Duodenal mucosa (tissue), 2 donors: ENCODE data around the gene ZMYND11.

Source experiments
- H3K27ac ChIP-seq: one replicate; pipeline ENCODE4 v1.7.0; 2013; ENCODE audit warnings: low read depth, low read length
- H3K27me3 ChIP-seq, 2 donors: one replicate each; pipeline ENCODE4 v1.7.0; 2013; ENCODE audit warnings: low read length in 2 of 2, control low read depth in 1 of 2; ENCODE audit not compliant: insufficient read depth in 2 of 2, control insufficient read depth in 1 of 2
- H3K36me3 ChIP-seq, 2 donors: one replicate each; pipeline ENCODE4 v1.7.0; 2013; ENCODE audit warnings: low read length in 2 of 2, control low read depth in 1 of 2; ENCODE audit not compliant: insufficient read depth in 2 of 2, control insufficient read depth in 1 of 2
- H3K4me1 ChIP-seq, 2 donors: one replicate each; pipeline ENCODE4 v1.7.0; 2013; ENCODE audit warnings: low read length in 2 of 2, control low read depth in 1 of 2; ENCODE audit not compliant: insufficient read depth in 2 of 2, control insufficient read depth in 1 of 2
- H3K4me3 ChIP-seq, 2 donors: one replicate each; pipeline ENCODE4 v1.7.0; 2013; ENCODE audit warnings: low read length in 2 of 2, low read depth in 1 of 2
- H3K9ac ChIP-seq, 2 donors: one replicate each; pipeline ENCODE4 v1.7.0; 2013; ENCODE audit warnings: low read length in 2 of 2, low read depth in 1 of 2
- H3K9me3 ChIP-seq, 2 donors: one replicate each; pipeline ENCODE4 v1.7.0; 2013; ENCODE audit warnings: low read length in 2 of 2, control low read depth in 1 of 2; ENCODE audit not compliant: control insufficient read depth in 1 of 2

ZMYND11 gene

DNA sequence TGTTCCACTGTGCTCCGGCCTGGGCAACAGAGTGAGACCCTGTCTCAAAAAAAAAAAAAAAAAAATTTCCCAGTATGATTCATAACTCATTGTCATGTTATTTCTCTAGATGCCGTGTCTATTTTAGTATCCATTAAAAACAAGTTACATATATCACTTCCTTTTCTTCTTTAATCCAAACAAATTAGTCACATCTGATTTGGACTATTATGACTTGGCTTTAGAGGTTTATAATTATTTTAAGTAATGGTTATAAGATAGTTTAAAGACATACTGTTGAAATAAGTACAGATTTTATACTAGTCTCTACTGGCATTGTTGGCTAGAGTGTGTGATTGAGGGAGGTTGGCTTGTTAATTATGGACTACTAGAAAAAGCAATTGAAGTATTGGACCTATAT lies 53.3 kb downstream of the ZMYND11 start:
- Histone ChIP-seq H3K9me3 (peaks cover 2 to 9% of the 10 kb centered on the region in 2 donors), H3K27ac (no peak overlapping the region), H3K4me1 (no peaks in the 10 kb centered on the region), H3K36me3 (peaks cover 6 to 8% of the 10 kb centered on the region in 2 donors), H3K4me3 (no peak overlapping the region), H3K9ac (no peak overlapping the region), H3K27me3 (no peaks in the 10 kb centered on the region)

DNA sequence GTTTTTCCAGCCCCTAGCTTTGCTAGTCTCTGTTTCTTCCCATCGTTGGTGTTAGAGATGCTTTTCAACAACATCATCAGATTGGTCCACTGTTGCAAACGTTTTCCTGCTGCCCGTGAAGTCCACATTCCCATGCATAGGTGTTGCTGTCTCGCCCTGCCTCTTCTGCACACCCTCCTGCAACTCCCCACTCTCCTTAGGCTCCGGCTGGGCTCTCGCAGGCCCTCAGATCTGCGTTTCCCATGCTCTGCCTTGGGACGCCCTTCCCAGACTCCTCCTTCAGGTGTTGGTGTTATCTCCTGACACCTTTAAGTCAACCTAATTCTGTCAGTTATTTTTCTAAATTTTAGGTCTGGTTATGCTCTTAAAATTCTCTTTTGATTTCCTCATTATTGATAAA lies 55.0 kb downstream of the ZMYND11 start:
- Histone ChIP-seq H3K4me3 (no peak overlapping the region), H3K36me3 (peaks cover 6 to 8% of the 10 kb centered on the region in 2 donors), H3K9me3 (no peaks in the 10 kb centered on the region), H3K4me1 (no peaks in the 10 kb centered on the region), H3K27ac (no peak overlapping the region), H3K27me3 (no peaks in the 10 kb centered on the region), H3K9ac (no peak overlapping the region)

DNA sequence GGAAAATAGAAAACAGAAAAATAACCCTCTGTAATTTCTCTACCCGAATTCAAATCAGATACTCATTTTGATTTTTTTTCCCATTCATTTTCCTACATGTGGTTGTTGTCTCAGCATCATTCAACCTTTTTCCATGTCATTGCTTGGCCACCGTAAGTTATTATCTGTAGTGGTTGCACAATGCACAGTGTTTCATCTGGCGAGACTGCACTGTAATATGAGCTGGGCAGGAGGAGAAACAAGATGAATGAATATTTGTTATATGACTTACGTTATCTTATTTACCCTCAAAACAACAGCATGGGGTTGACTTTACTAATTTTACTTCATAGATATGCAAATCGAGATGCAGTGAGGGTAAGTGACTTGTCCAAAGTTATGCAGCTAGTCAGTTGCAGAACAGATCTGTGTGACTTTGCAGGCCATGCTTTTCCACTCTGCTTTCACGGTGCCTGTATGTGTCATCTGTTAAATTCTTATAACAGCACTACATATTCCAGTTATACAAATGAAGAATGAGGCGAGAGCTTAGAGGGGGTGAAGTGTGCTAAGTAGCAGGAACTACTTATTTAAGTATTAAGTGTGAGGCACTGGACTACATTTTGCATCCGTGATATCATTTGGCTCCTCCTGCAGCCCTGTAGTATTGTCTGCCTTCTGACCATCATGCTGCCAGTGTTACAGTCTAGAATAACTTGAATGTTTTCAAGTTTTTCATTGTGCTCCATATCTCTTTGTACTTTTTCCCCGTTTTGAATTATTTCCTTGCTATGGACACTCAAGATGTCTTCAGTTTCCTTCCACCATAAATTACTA lies 56.7 kb downstream of the ZMYND11 start:
- Histone ChIP-seq H3K36me3 (peaks cover 9 to 10% of the 10 kb centered on the region in 2 donors), H3K9me3 (no peaks in the 10 kb centered on the region), H3K4me3 (no peak overlapping the region), H3K4me1 (no peaks in the 10 kb centered on the region), H3K9ac (no peak overlapping the region), H3K27me3 (no peaks in the 10 kb centered on the region), H3K27ac (no peak overlapping the region)

DNA sequence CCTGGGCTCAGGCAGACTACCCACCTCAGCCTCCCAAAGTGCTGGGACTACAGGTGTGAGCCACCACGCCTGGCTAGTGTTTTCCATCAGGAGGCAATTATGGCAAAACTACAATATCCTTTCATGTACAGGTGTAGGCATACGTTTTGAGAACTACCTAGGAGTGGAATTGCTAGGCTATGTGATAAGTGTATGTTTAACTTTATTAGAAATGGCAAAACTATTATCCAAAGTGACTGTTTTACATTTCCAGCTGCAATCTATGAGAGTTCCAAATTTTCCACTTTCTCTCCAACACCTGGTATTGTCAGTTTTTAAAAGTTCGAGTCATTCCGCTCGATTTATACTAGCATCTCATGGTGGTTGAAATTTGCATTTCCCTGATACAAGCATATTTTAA lies 59.0 kb downstream of the ZMYND11 start:
- H3K9ac ChIP-seq = no peak overlapping the region
- no peaks in the 10 kb centered on the region for H3K27me3 ChIP-seq
- no peak overlapping the region for H3K27ac ChIP-seq
- no peaks in the 10 kb centered on the region for H3K4me1 ChIP-seq
- no peak overlapping the region for H3K4me3 ChIP-seq
- peaks cover 10 to 12% of the 10 kb centered on the region in 2 donors for H3K36me3 ChIP-seq
- H3K9me3 ChIP-seq = no peaks in the 10 kb centered on the region

DNA sequence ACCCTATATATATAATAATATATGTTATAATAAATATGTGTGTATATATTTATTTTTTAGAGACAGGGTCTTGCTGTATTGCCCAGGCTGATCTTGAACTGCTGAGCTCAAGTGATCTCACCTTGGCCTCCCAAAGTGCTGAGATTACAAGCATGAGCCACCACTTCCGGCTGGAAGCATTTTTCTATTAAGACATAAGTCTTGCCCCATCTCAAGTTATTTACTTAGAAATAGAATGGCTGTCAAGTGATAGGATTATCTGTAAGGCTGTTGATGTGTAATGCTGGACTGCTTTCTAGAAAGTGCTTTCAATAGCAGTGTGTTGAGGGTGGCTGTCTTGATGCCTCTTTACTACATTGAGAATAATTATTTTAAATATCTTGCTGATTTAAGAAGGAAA lies 65.2 kb downstream of the ZMYND11 start:
- no peaks in the 10 kb centered on the region for H3K4me1 ChIP-seq
- no peak overlapping the region for H3K27ac ChIP-seq
- no peaks in the 10 kb centered on the region for H3K27me3 ChIP-seq
- no peak overlapping the region for H3K4me3 ChIP-seq
- no peaks in the 10 kb centered on the region for H3K9me3 ChIP-seq
- no peak overlapping the region for H3K9ac ChIP-seq
- H3K36me3 ChIP-seq = peaks cover 4% of the 10 kb centered on the region in 2 donors

DNA sequence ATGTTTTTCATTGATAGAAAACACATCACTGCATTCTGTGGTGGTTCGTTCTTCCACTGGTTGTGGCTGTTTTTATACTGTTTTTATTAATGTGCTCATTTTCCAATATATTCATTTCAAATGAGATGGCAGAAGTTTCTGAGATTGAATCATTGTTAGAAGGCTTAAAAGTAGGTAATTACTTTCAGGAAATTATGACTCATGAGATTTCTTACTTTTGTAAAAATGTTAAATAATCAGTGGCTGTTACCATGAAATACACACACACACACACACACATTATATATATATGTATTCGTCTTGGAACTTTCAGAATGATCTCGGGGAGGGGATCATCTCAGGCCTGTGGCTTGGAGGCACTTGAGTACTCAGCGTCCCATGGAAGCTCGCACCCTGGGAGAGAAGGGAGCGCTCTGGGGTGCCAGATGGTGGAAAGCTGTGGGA lies 66.1 kb downstream of the ZMYND11 start:
- Histone ChIP-seq H3K9ac (no peak overlapping the region), H3K4me3 (no peak overlapping the region), H3K4me1 (no peaks in the 10 kb centered on the region), H3K9me3 (no peaks in the 10 kb centered on the region), H3K36me3 (peaks cover 4% of the 10 kb centered on the region in 2 donors), H3K27me3 (no peaks in the 10 kb centered on the region), H3K27ac (no peak overlapping the region)

DNA sequence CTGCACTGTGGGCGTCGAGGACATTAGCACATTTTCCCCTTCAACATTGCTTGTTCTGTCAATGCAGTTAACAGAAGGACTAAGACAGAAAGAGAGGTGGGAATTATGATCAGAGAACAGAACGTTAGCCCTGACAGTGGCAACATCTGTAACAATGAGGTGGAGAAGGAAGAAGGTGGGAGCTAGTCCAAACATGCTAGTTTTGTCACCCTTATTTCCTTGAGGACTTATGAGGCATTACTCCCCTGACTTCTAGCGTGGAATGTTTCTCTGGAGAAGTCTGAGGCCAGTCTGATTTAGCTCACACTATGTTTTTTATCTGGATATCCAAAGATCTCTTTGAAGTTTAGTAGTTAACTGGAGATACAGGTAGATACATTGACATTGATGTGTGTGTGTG lies 73.4 kb downstream of the ZMYND11 start:
- Histone ChIP-seq H3K27ac (no peak overlapping the region), H3K36me3 (peaks cover 4% of the 10 kb centered on the region in 2 donors), H3K4me3 (no peak overlapping the region), H3K9me3 (no peaks in the 10 kb centered on the region), H3K4me1 (no peaks in the 10 kb centered on the region), H3K27me3 (no peaks in the 10 kb centered on the region), H3K9ac (no peak overlapping the region)

DNA sequence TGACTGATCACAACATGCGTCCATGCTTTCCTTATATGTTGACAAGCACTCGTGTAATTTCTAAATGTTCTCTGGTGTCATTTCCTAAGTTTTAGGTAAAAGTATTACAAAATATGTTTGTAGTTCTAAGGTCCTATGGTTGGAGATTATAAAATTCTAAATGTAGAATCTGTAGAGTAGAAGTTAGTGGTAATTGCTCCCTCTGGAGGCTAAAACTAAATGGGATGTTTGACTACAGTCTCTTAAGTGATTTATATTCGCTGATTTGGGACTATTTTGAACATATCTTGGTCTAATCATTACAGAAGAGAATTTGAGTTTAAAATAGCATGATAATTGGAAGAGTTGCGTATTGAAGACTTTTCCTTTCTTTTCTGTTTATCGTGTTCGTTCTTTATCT lies 74.1 kb downstream of the ZMYND11 start:
- Histone ChIP-seq H3K9ac (no peak overlapping the region), H3K27ac (no peak overlapping the region), H3K9me3 (no peaks in the 10 kb centered on the region), H3K27me3 (no peaks in the 10 kb centered on the region), H3K36me3 (peaks cover 4% of the 10 kb centered on the region in 2 donors), H3K4me1 (no peaks in the 10 kb centered on the region), H3K4me3 (no peak overlapping the region)

DNA sequence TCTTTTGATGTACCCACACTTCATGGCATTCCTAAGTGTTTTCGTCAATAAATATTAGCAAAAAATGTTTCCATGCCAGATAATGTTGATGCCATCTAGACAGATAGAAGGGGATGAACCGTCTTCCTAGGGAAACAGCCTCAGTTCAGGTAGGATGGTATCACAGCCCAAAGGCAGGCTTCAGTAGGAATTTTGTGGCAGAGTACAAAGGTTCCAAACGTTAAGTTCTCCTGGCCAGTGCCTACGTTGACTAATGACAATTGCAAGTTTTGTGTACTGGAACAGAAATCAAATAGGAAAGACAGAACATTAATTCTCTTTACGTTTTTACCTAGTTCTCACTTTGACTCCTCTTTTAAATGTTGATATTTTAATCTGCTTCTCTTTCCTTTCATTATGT lies 75.0 kb downstream of the ZMYND11 start:
- Histone ChIP-seq H3K9me3 (no peaks in the 10 kb centered on the region), H3K27ac (no peak overlapping the region), H3K36me3 (peaks cover 4% of the 10 kb centered on the region in 2 donors), H3K4me3 (no peak overlapping the region), H3K9ac (no peak overlapping the region), H3K4me1 (no peaks in the 10 kb centered on the region), H3K27me3 (no peaks in the 10 kb centered on the region)

DNA sequence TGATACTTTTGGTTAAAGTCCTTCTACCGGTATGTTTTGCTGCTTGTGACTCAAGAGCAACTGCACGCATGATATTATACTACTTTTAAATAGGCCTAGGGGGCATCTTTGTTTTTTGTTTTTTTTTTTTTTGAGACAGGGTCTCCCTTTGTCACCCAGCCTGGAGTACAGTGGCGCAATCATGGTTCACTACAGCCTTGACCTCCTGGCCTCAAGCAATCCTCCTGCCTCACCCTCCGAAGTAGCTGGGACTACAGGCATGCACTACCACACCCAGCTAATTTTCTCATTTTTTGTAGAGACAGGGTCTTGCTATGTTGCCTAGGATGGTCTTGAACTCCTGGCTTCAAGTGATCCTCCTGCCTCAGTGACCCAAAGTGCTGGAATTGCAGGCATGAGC lies 80.2 kb downstream of the ZMYND11 start:
- H3K4me3 ChIP-seq = no peak overlapping the region
- no peak overlapping the region for H3K27ac ChIP-seq
- H3K27me3 ChIP-seq = no peaks in the 10 kb centered on the region
- no peak overlapping the region for H3K9ac ChIP-seq
- H3K36me3 ChIP-seq = peaks cover 0 to 7% of the 10 kb centered on the region in 2 donors
- no peaks in the 10 kb centered on the region for H3K9me3 ChIP-seq
- peaks cover 4 to 5% of the 10 kb centered on the region in 2 donors for H3K4me1 ChIP-seq
